Peyer's patch (tissue), 4 donors: ENCODE data around the gene BAD.

Experiments
- CTCF ChIP-seq, 6 experiments: fragments of 450-650 bp in 4 of 6; fragments of 200-600 bp in 2 of 6; sonication (generic) in 1 of 6; IDR thresholded peaks; one replicate each; pipeline ENCODE4 v1.5.1; 2017 to 2019; ENCODE audit warnings: antibody characterized with exemption in 6 of 6, mild to moderate bottlenecking in 3 of 6, moderate library complexity in 1 of 6
- POLR2A ChIP-seq, 2 donors: fragments of 450-650 bp; IDR thresholded peaks; one replicate each; pipeline ENCODE4 v1.5.1; 2017; ENCODE audit warnings: antibody characterized with exemption in 2 of 2, mild to moderate bottlenecking in 2 of 2, moderate library complexity in 2 of 2

GRCh38 chr11:64317325-64317960, 33.0 kb upstream of the BAD start, which contains the start of gene TRMT112:
- TF ChIP-seq POLR2A (IDR thresholded peaks at IDR 0.05) = peak; percentile 65 to 70
- no peak for TF ChIP-seq CTCF (IDR thresholded peaks at IDR 0.05)
